Measurements from ENCODE around the gene CDC34. TPM values are rescaled to one million over a fixed set of nuclear protein-coding genes. Genes with fewer than 3 reads are reported as not detected.

Gene CDC34
- total and polyA plus RNA-seq, 9 of the 15 experiments (the other 6 are each of a cell fraction or from before 2014, with no cell fraction given), result 0.80 to 203 (median 65.5) TPM

DNA sequence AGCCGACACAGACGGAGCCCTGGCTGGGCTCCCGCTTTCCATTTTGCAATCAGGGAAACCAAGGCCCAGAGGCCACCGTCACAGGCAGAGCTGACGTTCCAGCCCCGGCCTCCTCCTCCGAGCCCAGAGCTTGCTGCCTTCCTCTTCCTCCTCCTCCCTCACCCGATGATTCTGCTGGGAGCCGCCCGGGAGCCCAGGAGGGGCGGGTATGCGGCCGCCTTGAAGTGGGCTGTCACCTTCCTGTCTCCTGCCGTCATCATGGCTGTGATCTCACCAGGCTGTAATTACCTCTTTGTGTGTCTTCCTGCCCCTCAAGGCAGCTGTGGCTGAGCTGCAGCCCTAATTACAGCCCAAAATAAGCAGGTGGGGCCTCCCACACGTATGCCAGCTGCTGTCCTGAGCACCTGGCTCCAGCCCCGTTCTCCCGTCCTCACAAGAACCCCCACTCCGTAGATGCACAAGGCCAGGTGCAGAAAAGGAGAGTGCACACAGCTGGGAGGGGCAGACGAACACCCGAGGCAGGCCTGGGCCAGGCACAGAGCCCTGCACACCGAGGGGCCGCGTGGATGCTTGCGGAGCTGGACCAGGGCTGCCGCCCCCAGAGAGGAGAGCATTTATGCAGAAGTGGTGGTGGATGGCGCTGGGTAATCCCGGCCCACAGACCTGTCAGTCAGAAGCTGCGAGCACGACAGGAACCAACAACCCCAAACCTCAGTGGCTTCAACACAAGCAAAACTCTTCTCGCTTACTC lies 20.3 kb upstream of the CDC34 start (continued):
- TF ChIP-seq, protein P1, sequence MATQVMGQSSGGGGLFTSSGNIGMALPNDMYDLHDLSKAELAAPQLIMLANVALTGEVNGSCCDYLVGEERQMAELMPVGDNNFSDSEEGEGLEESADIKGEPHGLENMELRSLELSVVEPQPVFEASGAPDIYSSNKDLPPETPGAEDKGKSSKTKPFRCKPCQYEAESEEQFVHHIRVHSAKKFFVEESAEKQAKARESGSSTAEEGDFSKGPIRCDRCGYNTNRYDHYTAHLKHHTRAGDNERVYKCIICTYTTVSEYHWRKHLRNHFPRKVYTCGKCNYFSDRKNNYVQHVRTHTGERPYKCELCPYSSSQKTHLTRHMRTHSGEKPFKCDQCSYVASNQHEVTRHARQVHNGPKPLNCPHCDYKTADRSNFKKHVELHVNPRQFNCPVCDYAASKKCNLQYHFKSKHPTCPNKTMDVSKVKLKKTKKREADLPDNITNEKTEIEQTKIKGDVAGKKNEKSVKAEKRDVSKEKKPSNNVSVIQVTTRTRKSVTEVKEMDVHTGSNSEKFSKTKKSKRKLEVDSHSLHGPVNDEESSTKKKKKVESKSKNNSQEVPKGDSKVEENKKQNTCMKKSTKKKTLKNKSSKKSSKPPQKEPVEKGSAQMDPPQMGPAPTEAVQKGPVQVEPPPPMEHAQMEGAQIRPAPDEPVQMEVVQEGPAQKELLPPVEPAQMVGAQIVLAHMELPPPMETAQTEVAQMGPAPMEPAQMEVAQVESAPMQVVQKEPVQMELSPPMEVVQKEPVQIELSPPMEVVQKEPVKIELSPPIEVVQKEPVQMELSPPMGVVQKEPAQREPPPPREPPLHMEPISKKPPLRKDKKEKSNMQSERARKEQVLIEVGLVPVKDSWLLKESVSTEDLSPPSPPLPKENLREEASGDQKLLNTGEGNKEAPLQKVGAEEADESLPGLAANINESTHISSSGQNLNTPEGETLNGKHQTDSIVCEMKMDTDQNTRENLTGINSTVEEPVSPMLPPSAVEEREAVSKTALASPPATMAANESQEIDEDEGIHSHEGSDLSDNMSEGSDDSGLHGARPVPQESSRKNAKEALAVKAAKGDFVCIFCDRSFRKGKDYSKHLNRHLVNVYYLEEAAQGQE (IDR thresholded peaks at IDR 0.05; ENCODE audit: borderline replicate concordance), result no peak
- TF ChIP-seq, protein P1 (CRISPR knock-in tag; IDR thresholded peaks at IDR 0.05; ENCODE audit: low read depth), result no peak
- TF ChIP-seq PRMT5 (CRISPR knock-in tag; IDR thresholded peaks at IDR 0.05) (no peak), EHMT2 (IDR thresholded peaks at IDR 0.05) (no peak), CREB1 (IDR thresholded peaks at IDR 0.05) (peak; percentile 53; the same call in 1 of the 2 replicates), CREB1 (CRISPR knock-in tag; IDR thresholded peaks at IDR 0.05) (no peak), EP300 (IDR thresholded peaks at IDR 0.05; ENCODE audit: low read length) (no peak), ZNF785 (CRISPR knock-in tag; IDR thresholded peaks at IDR 0.05) (no peak), CXXC5 (CRISPR knock-in tag; IDR thresholded peaks at IDR 0.05) (no peak), ZNF124 (CRISPR knock-in tag; IDR thresholded peaks at IDR 0.05) (no peak), SMARCC2 (IDR thresholded peaks at IDR 0.05; ENCODE audit: low read depth) (no peak), BACH1 (tag; IDR thresholded peaks at IDR 0.05) (no peak), ZNF3 (CRISPR knock-in tag; IDR thresholded peaks at IDR 0.05) (no peak), NFIC (IDR thresholded peaks at IDR 0.05) (no peak), MEF2A (IDR thresholded peaks at IDR 0.05; ENCODE audit: control insufficient read depth, low read depth, low read length) (no peak), DDX20 (tag; IDR thresholded peaks at IDR 0.05; ENCODE audit: low read depth) (no peak), NR3C1 (CRISPR knock-in tag; IDR thresholded peaks at IDR 0.05) (no peak)
- TF ChIP-seq, protein P2, sequence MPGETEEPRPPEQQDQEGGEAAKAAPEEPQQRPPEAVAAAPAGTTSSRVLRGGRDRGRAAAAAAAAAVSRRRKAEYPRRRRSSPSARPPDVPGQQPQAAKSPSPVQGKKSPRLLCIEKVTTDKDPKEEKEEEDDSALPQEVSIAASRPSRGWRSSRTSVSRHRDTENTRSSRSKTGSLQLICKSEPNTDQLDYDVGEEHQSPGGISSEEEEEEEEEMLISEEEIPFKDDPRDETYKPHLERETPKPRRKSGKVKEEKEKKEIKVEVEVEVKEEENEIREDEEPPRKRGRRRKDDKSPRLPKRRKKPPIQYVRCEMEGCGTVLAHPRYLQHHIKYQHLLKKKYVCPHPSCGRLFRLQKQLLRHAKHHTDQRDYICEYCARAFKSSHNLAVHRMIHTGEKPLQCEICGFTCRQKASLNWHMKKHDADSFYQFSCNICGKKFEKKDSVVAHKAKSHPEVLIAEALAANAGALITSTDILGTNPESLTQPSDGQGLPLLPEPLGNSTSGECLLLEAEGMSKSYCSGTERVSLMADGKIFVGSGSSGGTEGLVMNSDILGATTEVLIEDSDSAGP (CRISPR knock-in tag; IDR thresholded peaks at IDR 0.05), result no peak

Data from K562 (cell line).